HG02642 (cell line): ENCODE results near the gene MSMO1.

Source experiments
- ATAC-seq: cut with Tn5 transposase; IDR thresholded peaks from one replicate; pipeline ENCODE4 v1.9.1; 2021; ENCODE audit warnings: mild to moderate bottlenecking; ENCODE audit not compliant: unreplicated experiment, poor library complexity

Gene MSMO1

GRCh38 chr4:165359506-165359905, 32.0 kb downstream of the MSMO1 start:
- ATAC-seq = no peak

- no peak for ATAC-seq
These were observed 32.7 kb downstream of the MSMO1 start for GRCh38 chr4:165360041-165360695.

GRCh38 chr4:165360985-165361670, 33.7 kb downstream of the MSMO1 start:
- ATAC-seq = no peak

GRCh38 chr4:165361810-165362209, 34.3 kb downstream of the MSMO1 start:
- ATAC-seq = no peak

GRCh38 chr4:165364452-165365080, 37.1 kb downstream of the MSMO1 start:
- no peak for ATAC-seq

- ATAC-seq = no peak
These were observed 39.6 kb downstream of the MSMO1 start for GRCh38 chr4:165367040-165367439.

GRCh38 chr4:165368114-165368513, 40.6 kb downstream of the MSMO1 start:
- no peak for ATAC-seq

- ATAC-seq = no peak
These were observed 41.1 kb downstream of the MSMO1 start for GRCh38 chr4:165368567-165368966.

GRCh38 chr4:165369522-165369921, 42.1 kb downstream of the MSMO1 start:
- no peak for ATAC-seq

GRCh38 chr4:165370530-165370929, 43.1 kb downstream of the MSMO1 start:
- no peak for ATAC-seq

- no peak for ATAC-seq
These were observed 48.0 kb downstream of the MSMO1 start for GRCh38 chr4:165375465-165375864.

- no peak for ATAC-seq
These were observed 50.9 kb downstream of the MSMO1 start for GRCh38 chr4:165378398-165378744.

- ATAC-seq = peak; percentile 96
These were observed 51.5 kb downstream of the MSMO1 start, which contains the start of gene CPE for GRCh38 chr4:165378745-165379677. Gene CPE, plus strand, starts transcription at chr4:165379008. Its CDS starts 214 bp downstream, at chr4:165379222.

GRCh38 chr4:165379678-165380064, 52.2 kb downstream of the MSMO1 start:
- no peak for ATAC-seq

GRCh38 chr4:165380805-165381204, 53.3 kb downstream of the MSMO1 start:
- no peak for ATAC-seq

GRCh38 chr4:165381821-165382373, 54.4 kb downstream of the MSMO1 start:
- no peak for ATAC-seq

- ATAC-seq = no peak
These were observed 55.2 kb downstream of the MSMO1 start for GRCh38 chr4:165382640-165383039.

GRCh38 chr4:165383591-165384073, 56.2 kb downstream of the MSMO1 start:
- ATAC-seq = no peak

GRCh38 chr4:165384186-165384585, 56.7 kb downstream of the MSMO1 start:
- no peak for ATAC-seq

- no peak for ATAC-seq
These were observed 57.1 kb downstream of the MSMO1 start for GRCh38 chr4:165384598-165384997.
